Activated T-helper 1 cell treated with anti-CD3 and anti-CD28 coated beads, Interleukin-12 subunit alpha, Interleukin-12 subunit beta, Interleukin-2, Interleukin-4 antibody, amounts not matched to agents 30 ng/mL and 10 ng/mL and 1 ng/mL, durations not matched to agents 14 hours and 24 hours and 36 hours (primary cell): ENCODE results near the gene PRDM16. TPM values are rescaled to one million over a fixed set of nuclear protein-coding genes. Genes with fewer than 3 reads are reported as not detected.

Experiments used
- DNase-seq: peaks from one replicate; pipeline ENCODE4 v3.0.0; 2021; ENCODE audit warnings: low spot score
- H3K27ac Mint-ChIP-seq: one replicate; pipeline ENCODE4 v1.8.0; 2021; ENCODE audit warnings: mild to moderate bottlenecking, mixed read lengths
- H3K27me3 Mint-ChIP-seq: one replicate; pipeline ENCODE4 v1.8.0; 2022; ENCODE audit warnings: mild to moderate bottlenecking, moderate library complexity, mixed read lengths; ENCODE audit not compliant: insufficient read depth
- H3K36me3 Mint-ChIP-seq: one replicate; pipeline ENCODE4 v1.8.0; 2021; ENCODE audit warnings: low read depth, mixed read lengths
- H3K4me1 Mint-ChIP-seq: one replicate; pipeline ENCODE4 v1.8.0; 2021; ENCODE audit warnings: low read depth, mixed read lengths
- H3K4me3 Mint-ChIP-seq: one replicate; pipeline ENCODE4 v1.8.0; 2021; ENCODE audit warnings: mild to moderate bottlenecking, moderate library complexity, mixed read lengths
- H3K9me3 Mint-ChIP-seq: one replicate; pipeline ENCODE4 v1.8.0; 2021; ENCODE audit warnings: mixed read lengths
- intact Hi-C: fragments of 100-400 bp; cut with micrococcal nuclease; formaldehyde crosslinking; loops from one replicate; pipeline ENCODE4 v1.15.1; 2024
- total RNA-seq: library from RNA; stranded (reverse); gene quantifications from 2 replicates; pipeline ENCODE4 v1.2.3, GENCODE V29; 2022

The PRDM16 gene
- total RNA-seq, 1 donor from 2014 or later, result not detected

- no peak for DNase-seq
- no peak overlapping the region for H3K27ac Mint-ChIP-seq
- intact Hi-C loops, result no loop called here
- no peak overlapping the region for H3K4me3 Mint-ChIP-seq
- peaks cover 5% of the 10 kb centered on the region for H3K27me3 Mint-ChIP-seq
- peaks cover 9% of the 10 kb centered on the region for H3K9me3 Mint-ChIP-seq
- no peaks in the 10 kb centered on the region for H3K36me3 Mint-ChIP-seq
- no peaks in the 10 kb centered on the region for H3K4me1 Mint-ChIP-seq
Measured at GRCh38 chr1:3420218-3420951, 351.4 kb downstream of the PRDM16 start.

GRCh38 chr1:3422638-3423037, 353.6 kb downstream of the PRDM16 start:
- intact Hi-C loops, result no loop called here
- Mint-ChIP-seq H3K27me3 (peaks cover 5% of the 10 kb centered on the region), H3K9me3 (no peaks in the 10 kb centered on the region)

GRCh38 chr1:3423245-3423829, 354.3 kb downstream of the PRDM16 start:
- H3K4me1 Mint-ChIP-seq, result no peaks in the 10 kb centered on the region
- intact Hi-C loops, result no loop called here
- no peak overlapping the region for H3K27ac Mint-ChIP-seq
- H3K36me3 Mint-ChIP-seq, result no peaks in the 10 kb centered on the region
- DNase-seq, result no peak
- H3K9me3 Mint-ChIP-seq, result no peaks in the 10 kb centered on the region
- H3K27me3 Mint-ChIP-seq, result peaks cover 5% of the 10 kb centered on the region
- H3K4me3 Mint-ChIP-seq, result no peak overlapping the region

More at GRCh38 chr1:3422638-3423037, 353.6 kb downstream of the PRDM16 start:
- H3K27ac Mint-ChIP-seq, result no peak overlapping the region
- no peaks in the 10 kb centered on the region for H3K36me3 Mint-ChIP-seq
- no peak overlapping the region for H3K4me3 Mint-ChIP-seq
- DNase-seq, result no peak
- H3K4me1 Mint-ChIP-seq, result no peaks in the 10 kb centered on the region

- Mint-ChIP-seq H3K27me3 (peaks cover 5% of the 10 kb centered on the region), H3K36me3 (no peaks in the 10 kb centered on the region), H3K4me1 (no peaks in the 10 kb centered on the region), H3K9me3 (no peaks in the 10 kb centered on the region), H3K4me3 (no peak overlapping the region), H3K27ac (no peak overlapping the region)
- intact Hi-C loops, result no loop called here
- no peak for DNase-seq
Measured at GRCh38 chr1:3423896-3424611, 355.1 kb downstream of the PRDM16 start.

- Mint-ChIP-seq H3K27me3 (peaks cover 5% of the 10 kb centered on the region), H3K36me3 (no peaks in the 10 kb centered on the region), H3K27ac (no peak overlapping the region), H3K4me1 (no peaks in the 10 kb centered on the region), H3K9me3 (no peaks in the 10 kb centered on the region), H3K4me3 (no peak overlapping the region)
- intact Hi-C loops, result no loop called here
- DNase-seq, result no peak
Measured at GRCh38 chr1:3425486-3426215, 356.6 kb downstream of the PRDM16 start.

- Mint-ChIP-seq H3K4me1 (no peaks in the 10 kb centered on the region), H3K36me3 (no peaks in the 10 kb centered on the region), H3K27me3 (peaks cover under 1% of the 10 kb centered on the region), H3K27ac (no peak overlapping the region), H3K4me3 (no peak overlapping the region), H3K9me3 (no peaks in the 10 kb centered on the region)
- DNase-seq, result no peak
- intact Hi-C loops, result no loop called here
Measured at GRCh38 chr1:3426956-3427535, 358.0 kb downstream of the PRDM16 start.

- intact Hi-C loops, result no loop called here
- no peak for DNase-seq
- Mint-ChIP-seq H3K4me3 (no peak overlapping the region), H3K4me1 (no peaks in the 10 kb centered on the region), H3K9me3 (no peaks in the 10 kb centered on the region), H3K27me3 (no peaks in the 10 kb centered on the region), H3K36me3 (no peaks in the 10 kb centered on the region), H3K27ac (no peak overlapping the region)
Measured at GRCh38 chr1:3427711-3428704, 359.0 kb downstream of the PRDM16 start.

- Mint-ChIP-seq H3K4me3 (no peak overlapping the region), H3K27ac (no peak overlapping the region), H3K36me3 (no peaks in the 10 kb centered on the region), H3K27me3 (no peaks in the 10 kb centered on the region), H3K9me3 (no peaks in the 10 kb centered on the region), H3K4me1 (no peaks in the 10 kb centered on the region)
- no peak for DNase-seq
- intact Hi-C loops, result no loop called here
Measured at GRCh38 chr1:3428899-3429298, 359.9 kb downstream of the PRDM16 start.

GRCh38 chr1:3429320-3429719, 360.3 kb downstream of the PRDM16 start:
- Mint-ChIP-seq H3K36me3 (no peaks in the 10 kb centered on the region), H3K4me3 (no peak overlapping the region), H3K27ac (no peak overlapping the region), H3K4me1 (no peaks in the 10 kb centered on the region), H3K27me3 (no peaks in the 10 kb centered on the region), H3K9me3 (no peaks in the 10 kb centered on the region)
- DNase-seq, result no peak
- intact Hi-C loops, result no loop called here

- Mint-ChIP-seq H3K4me1 (no peaks in the 10 kb centered on the region), H3K27ac (no peak overlapping the region), H3K27me3 (no peaks in the 10 kb centered on the region), H3K36me3 (no peaks in the 10 kb centered on the region), H3K9me3 (no peaks in the 10 kb centered on the region), H3K4me3 (no peak overlapping the region)
- DNase-seq, result no peak
- intact Hi-C loops, result no loop called here
Measured at GRCh38 chr1:3429766-3430165, 360.8 kb downstream of the PRDM16 start.

- H3K27ac Mint-ChIP-seq, result no peak overlapping the region
- intact Hi-C loops, result no loop called here
- H3K4me1 Mint-ChIP-seq, result no peaks in the 10 kb centered on the region
- no peak overlapping the region for H3K4me3 Mint-ChIP-seq
- no peaks in the 10 kb centered on the region for H3K9me3 Mint-ChIP-seq
- H3K36me3 Mint-ChIP-seq, result no peaks in the 10 kb centered on the region
- DNase-seq, result no peak
- H3K27me3 Mint-ChIP-seq, result no peaks in the 10 kb centered on the region
Measured at GRCh38 chr1:3430406-3430805, 361.4 kb downstream of the PRDM16 start.

GRCh38 chr1:3430820-3431219, 361.8 kb downstream of the PRDM16 start:
- Mint-ChIP-seq H3K4me1 (no peaks in the 10 kb centered on the region), H3K27ac (no peak overlapping the region), H3K9me3 (no peaks in the 10 kb centered on the region), H3K4me3 (no peak overlapping the region), H3K27me3 (no peaks in the 10 kb centered on the region), H3K36me3 (no peaks in the 10 kb centered on the region)
- intact Hi-C loops, result no loop called here
- no peak for DNase-seq
